ENCODE results near the gene THAP3.
"Not testable (repeated sequence)": the region's sequence is repeated elsewhere in the genome, so short reads cannot be mapped to it uniquely, and the experiment has no call there.

Gene THAP3

DNA sequence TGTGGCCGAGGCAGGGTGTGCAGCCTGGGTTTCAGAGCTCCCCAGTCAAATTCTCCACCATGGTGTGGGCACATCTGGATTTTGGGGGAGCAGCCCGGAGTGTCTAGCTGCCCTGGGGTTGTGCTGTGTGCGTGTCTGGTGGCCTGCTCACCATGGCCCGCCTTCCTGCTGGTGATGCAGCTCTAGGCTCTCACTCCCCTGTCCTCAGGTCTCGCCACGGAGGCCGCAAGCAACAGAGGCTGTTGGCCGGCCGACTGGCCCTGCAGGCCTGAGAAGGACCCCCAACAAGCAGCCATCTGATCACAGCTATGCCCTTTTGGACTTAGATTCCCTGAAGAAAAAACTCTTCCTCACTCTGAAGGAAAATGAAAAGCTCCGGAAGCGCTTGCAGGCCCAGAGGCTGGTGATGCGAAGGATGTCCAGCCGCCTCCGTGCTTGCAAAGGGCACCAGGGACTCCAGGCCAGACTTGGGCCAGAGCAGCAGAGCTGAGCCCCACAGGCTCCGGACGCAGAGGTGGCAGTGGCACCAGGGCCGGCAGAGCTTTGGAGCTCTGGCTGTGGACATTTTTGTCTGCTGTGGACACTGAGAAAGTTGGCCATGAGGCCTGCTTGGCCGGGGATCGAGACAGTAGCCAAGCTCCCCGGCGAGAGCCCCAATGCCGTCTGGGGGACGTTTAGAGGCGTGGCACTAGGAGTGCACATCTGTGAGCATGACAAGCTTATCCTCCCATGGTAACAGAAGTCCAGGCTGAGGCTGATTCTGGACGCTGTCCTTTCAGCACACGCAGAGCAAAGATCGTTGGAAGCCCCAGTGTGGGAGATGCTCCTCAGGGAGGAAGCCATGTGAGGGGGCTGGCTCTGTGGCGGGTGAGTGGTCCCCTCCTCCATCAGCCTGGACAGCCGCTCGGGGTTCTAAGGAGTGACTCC lies 8.2 kb downstream of the THAP3 start:
- Histone ChIP-seq H3K4me2 (peak overlapping the region in 6 of 11 experiments; percentile 35 to 69 (median 62); a peak in 12 of 22 replicates), H3K36me3 (peaks cover 93 to 100% (median 99%) of the 10 kb centered on the region in 11 experiments), H3K9ac (peak overlapping the region in 3 of 11 experiments; percentile 13 to 52 (median 19); a peak in 2 of 22 replicates), H4K20me1 (peaks cover 25 to 97% (median 78%) of the 10 kb centered on the region in 11 experiments; a peak in 21 of 22 replicates), H3K9me3 (replicated peaks in 1 of 11) (no peaks in the 10 kb centered on the region), H3K4me1 (peaks cover under 1 to 44% (median 28%) of the 10 kb centered on the region in 10 experiments; a peak in 17 of 20 replicates), H3K4me3 (no peak overlapping the region), H3K27ac (peak overlapping the region in 2 of 11 experiments; percentile 8 to 47; a peak in 3 of 22 replicates), H3K27me3 (no peaks in the 10 kb centered on the region)
- no peak for TF ChIP-seq Cebpa-rat (IDR thresholded peaks at IDR 0.05)

DNA sequence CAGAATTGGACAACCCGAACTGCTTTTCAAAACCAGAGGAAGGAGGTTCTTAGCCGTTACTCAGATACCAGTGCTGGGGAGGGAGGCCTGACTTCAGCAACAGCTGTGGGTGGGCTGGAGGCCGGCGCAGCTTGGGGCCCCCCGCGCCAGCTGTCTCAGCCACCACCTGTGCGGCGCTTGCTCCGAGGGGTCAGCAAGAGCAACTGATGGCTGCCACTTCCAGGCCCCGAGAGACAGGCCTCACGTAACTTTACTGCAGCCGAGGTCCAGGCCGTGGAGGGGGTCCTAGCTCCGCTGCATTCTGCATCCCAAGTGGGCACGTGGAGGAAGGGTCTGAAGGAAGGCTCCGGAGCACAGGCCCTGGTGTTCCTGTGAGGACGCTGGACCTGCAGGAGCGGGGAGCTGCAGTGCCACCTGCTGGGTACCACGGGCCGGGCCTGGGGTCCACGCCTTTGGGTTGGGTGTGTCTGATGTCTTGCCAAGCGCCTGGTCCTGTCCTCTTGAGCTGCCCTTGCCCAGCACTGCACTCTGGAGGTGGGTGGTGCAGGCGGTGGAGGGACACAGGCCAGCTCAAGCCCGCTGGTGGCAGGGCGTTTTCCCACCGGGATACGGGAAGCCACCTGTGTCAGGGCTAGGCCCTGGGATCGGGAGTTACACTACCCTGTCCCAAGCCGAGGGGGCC lies 9.8 kb downstream of the THAP3 start:
- no peak overlapping the region for H3K4me3 ChIP-seq
- peaks cover 10 to 89% (median 62%) of the 10 kb centered on the region in 11 experiments; a peak in 21 of 22 replicates for H4K20me1 ChIP-seq
- peak overlapping the region in 4 of 11 experiments; percentile 6 to 47 (median 7); a peak in 2 of 22 replicates for H3K27ac ChIP-seq
- H3K4me2 ChIP-seq = peak overlapping the region in 8 of 11 experiments; percentile 20 to 69 (median 55); a peak in 15 of 22 replicates
- H3K9me3 ChIP-seq (replicated peaks in 1 of 11) = no peaks in the 10 kb centered on the region
- peak overlapping the region in 5 of 11 experiments; percentile 1 to 52 (median 5); a peak in 6 of 22 replicates for H3K9ac ChIP-seq
- H3K4me1 ChIP-seq = peaks cover 0 to 33% (median 22%) of the 10 kb centered on the region in 10 experiments; a peak in 16 of 20 replicates
- peaks cover 93 to 100% (median 99%) of the 10 kb centered on the region in 11 experiments for H3K36me3 ChIP-seq
- no peak for TF ChIP-seq Cebpa-rat (IDR thresholded peaks at IDR 0.05)
- H3K27me3 ChIP-seq = no peaks in the 10 kb centered on the region

- peak overlapping the region in 2 of 11 experiments; percentile 16 to 24; a peak in 1 of 22 replicates for H3K9ac ChIP-seq
- no peak overlapping the region for H3K4me2 ChIP-seq
- no peak for TF ChIP-seq Cebpa-rat (IDR thresholded peaks at IDR 0.05)
- peaks cover 0 to 33% (median 22%) of the 10 kb centered on the region in 10 experiments; a peak in 16 of 20 replicates for H3K4me1 ChIP-seq
- no peak overlapping the region for H3K4me3 ChIP-seq
- H3K9me3 ChIP-seq (replicated peaks in 1 of 11) = no peaks in the 10 kb centered on the region
- H3K27ac ChIP-seq = no peak overlapping the region
- peaks cover 93 to 100% (median 99%) of the 10 kb centered on the region in 11 experiments for H3K36me3 ChIP-seq
- no peaks in the 10 kb centered on the region for H3K27me3 ChIP-seq
- peaks cover 5 to 82% (median 56%) of the 10 kb centered on the region in 11 experiments; a peak in 20 of 22 replicates for H4K20me1 ChIP-seq
Measured at GRCh38 chr1:6635161-6635909, 10.7 kb downstream of the THAP3 start.

DNA sequence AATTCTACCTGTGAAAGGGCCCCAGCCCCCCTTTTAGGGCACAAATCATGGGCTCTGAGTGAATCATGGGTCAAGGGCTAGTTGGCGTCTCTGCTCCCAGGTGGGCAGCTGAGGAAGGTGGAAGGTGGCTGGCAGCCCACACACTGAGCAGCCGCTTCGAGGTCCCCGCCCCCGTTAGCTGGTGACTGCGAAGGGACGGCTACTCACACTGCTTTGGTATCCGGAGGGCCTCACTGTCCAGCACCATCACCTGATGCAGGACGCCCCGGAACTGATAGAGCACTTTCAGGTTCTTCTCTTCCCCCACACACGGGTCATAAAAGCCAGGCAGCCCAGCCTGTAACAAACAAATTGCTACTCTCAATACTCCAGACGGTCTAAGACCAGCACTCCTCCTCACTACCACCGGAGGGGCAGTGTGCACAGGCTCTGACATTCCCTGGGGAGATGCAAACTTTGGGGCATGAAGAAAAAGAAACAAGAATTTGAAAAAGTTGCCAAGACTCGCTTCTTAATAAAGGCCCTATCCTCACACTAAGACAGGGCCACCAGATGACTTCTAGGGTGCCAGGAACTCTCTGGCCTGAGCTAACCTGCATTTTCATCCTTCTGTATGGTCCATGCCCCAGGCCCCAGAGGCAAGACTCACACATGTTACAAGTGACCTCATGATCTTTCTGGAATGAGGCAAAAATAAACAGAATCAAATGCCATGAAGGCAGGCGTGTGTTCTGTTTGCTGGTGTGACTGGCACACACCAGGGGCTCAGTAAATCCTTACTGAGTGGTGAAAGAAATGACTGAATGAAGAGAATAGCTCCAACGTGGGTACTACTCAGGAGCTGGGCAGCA lies 11.5 kb downstream of the THAP3 start:
- no peak for TF ChIP-seq Cebpa-rat (IDR thresholded peaks at IDR 0.05)
- Histone ChIP-seq H4K20me1 (peaks cover 5 to 74% (median 55%) of the 10 kb centered on the region in 11 experiments; a peak in 20 of 22 replicates), H3K9ac (peak overlapping the region in 2 of 11 experiments; percentile 1 to 24; a peak in 2 of 22 replicates), H3K4me1 (peaks cover 0 to 33% (median 22%) of the 10 kb centered on the region in 10 experiments; a peak in 16 of 20 replicates), H3K9me3 (replicated peaks in 1 of 11) (no peaks in the 10 kb centered on the region), H3K36me3 (peaks cover 92 to 100% (median 97%) of the 10 kb centered on the region in 11 experiments), H3K27me3 (no peaks in the 10 kb centered on the region), H3K27ac (no peak overlapping the region), H3K4me3 (no peak overlapping the region), H3K4me2 (no peak overlapping the region)

- Histone ChIP-seq H3K36me3 (peaks cover 91 to 100% (median 96%) of the 10 kb centered on the region in 11 experiments), H3K4me1 (peaks cover 0 to 33% (median 22%) of the 10 kb centered on the region in 10 experiments; a peak in 16 of 20 replicates), H4K20me1 (peaks cover 5 to 71% (median 55%) of the 10 kb centered on the region in 11 experiments; a peak in 20 of 22 replicates), H3K9ac (peak overlapping the region in 1 of 11 experiments; percentile 24; a peak in 2 of 22 replicates)
- not testable (repeated sequence) for H3K27me3 ChIP-seq; H3K4me3 ChIP-seq; H3K27ac ChIP-seq; H3K4me2 ChIP-seq; H3K9me3 ChIP-seq (replicated peaks in 1 of 11)
Measured at GRCh38 chr1:6636778-6637177, 12.1 kb downstream of the THAP3 start.

DNA sequence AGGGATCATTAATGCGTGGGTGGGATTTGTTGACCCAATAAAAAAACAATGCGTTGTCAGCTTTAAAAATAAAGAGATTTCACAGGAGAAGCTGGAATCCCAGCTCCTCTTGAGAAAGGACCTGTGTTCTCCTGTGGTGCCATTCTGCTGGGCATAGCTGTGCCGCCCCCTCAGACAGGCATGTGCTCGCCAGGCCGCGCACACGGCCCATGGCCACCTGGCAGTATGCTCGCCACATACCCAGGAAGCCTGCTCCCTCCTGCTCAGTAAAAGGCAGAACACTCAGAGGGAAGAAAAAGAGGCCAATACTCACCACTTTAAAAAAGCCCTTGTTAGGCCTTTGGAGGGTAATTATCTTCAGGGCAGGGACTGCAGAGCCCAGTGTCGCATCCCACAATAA lies 13.1 kb downstream of the THAP3 start:
- no peaks in the 10 kb centered on the region for H3K27me3 ChIP-seq
- H3K4me1 ChIP-seq = peaks cover 0 to 28% (median 21%) of the 10 kb centered on the region in 10 experiments; a peak in 16 of 20 replicates
- no peaks in the 10 kb centered on the region for H3K9me3 ChIP-seq (replicated peaks in 1 of 11)
- H3K4me2 ChIP-seq = no peak overlapping the region
- H4K20me1 ChIP-seq = peaks cover 3 to 68% (median 48%) of the 10 kb centered on the region in 11 experiments; a peak in 20 of 22 replicates
- no peak overlapping the region for H3K4me3 ChIP-seq
- H3K36me3 ChIP-seq = peaks cover 91 to 100% (median 96%) of the 10 kb centered on the region in 11 experiments
- H3K9ac ChIP-seq = 0 out of 22 replicates have a peak overlapping the region, but pooled peaks of 2 of the 11 experiments have one; percentile 11 to 24
- H3K27ac ChIP-seq = no peak overlapping the region
- TF ChIP-seq Cebpa-rat (IDR thresholded peaks at IDR 0.05) = no peak

GRCh38 chr1:6638226-6638625 lies 13.6 kb downstream of the THAP3 start:
- Histone ChIP-seq H3K4me1 (peaks cover 0 to 23% (median 16%) of the 10 kb centered on the region in 10 experiments; a peak in 16 of 20 replicates), H3K4me2 (no peak overlapping the region), H3K27ac (no peak overlapping the region), H3K4me3 (no peak overlapping the region), H3K9me3 (replicated peaks in 1 of 11) (no peaks in the 10 kb centered on the region), H3K9ac (peak overlapping the region in 1 of 11 experiments; percentile 11; a peak in 1 of 22 replicates), H3K36me3 (peaks cover 91 to 100% (median 95%) of the 10 kb centered on the region in 11 experiments), H4K20me1 (peaks cover 0 to 64% (median 43%) of the 10 kb centered on the region in 11 experiments; a peak in 20 of 22 replicates), H3K27me3 (no peaks in the 10 kb centered on the region)
- TF ChIP-seq Cebpa-rat (IDR thresholded peaks at IDR 0.05) = no peak

GRCh38 chr1:6640867-6641266 lies 16.2 kb downstream of the THAP3 start:
- not testable (repeated sequence) for H3K4me3 ChIP-seq; H3K4me1 ChIP-seq; H3K9me3 ChIP-seq (replicated peaks in 1 of 11); H3K27me3 ChIP-seq; H3K9ac ChIP-seq; H3K27ac ChIP-seq; H3K4me2 ChIP-seq
- H3K36me3 ChIP-seq = peaks cover 93 to 100% (median 96%) of the 10 kb centered on the region in 11 experiments
- peaks cover 0 to 56% (median 18%) of the 10 kb centered on the region in 11 experiments; a peak in 12 of 22 replicates for H4K20me1 ChIP-seq
